GM18526 (cell line): Measurements from ENCODE around the gene ETDC.

Experiments
- POLR2A ChIP-seq: IDR thresholded peaks from 3 replicates; pipeline ENCODE4 v1.6.1; 2011; ENCODE audit not compliant: insufficient read length; ENCODE audit errors: extremely low read depth

Gene ETDC

DNA sequence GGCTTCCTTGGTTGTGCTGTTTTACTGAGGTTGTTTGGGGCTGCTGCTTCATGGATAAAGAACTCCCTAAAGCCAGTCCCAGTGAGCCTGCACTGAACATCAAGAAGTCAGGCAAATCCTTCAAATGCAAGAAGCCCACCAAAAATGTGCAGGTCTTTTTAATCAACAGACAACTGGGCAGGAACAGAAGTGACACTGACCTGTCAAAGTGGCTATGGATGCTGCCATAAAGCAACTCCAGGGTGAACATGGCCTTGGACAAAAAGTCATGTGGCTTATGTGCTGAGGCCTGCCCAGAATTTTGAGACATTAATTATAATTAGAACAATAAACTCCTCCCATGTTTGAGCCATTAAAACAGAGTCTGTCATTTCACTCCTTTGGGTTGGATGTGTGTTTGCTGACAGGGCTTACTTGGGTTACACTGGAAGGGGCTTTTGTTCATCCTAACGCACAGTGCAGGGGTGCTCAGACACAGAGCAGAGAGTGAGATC, at the start of gene ETDC:
Gene ETDC, plus strand, starts transcription at position 51 of the 494 bp plus-strand sequence. Its CDS starts 0 bp downstream, at position 51.
- no peak for TF ChIP-seq POLR2A

DNA sequence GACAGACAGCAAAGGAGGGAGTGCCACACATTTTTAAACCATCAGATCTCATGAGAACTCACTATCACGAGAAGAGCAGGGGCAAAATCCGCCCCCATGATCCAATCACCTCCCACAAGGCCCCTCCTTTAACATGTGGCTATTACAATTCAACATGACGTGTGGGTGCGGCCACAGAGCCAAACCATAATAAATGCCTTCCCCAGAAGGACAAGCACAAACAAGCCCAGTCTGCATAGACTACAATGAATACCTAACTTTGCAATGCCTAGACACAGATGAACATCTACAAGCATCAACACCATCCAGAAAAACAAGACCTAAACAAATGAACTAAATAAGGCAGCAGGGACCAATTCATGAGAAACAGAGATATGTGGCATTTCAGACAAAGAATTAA, 45.1 kb upstream of the ETDC start:
- TF ChIP-seq POLR2A = no peak

- no peak for TF ChIP-seq POLR2A
Observed at GRCh38 chrX:135273162-135273561, 36.1 kb upstream of the ETDC start.

- no peak for TF ChIP-seq POLR2A
Observed at GRCh38 chrX:135275973-135276372, 33.3 kb upstream of the ETDC start.

DNA sequence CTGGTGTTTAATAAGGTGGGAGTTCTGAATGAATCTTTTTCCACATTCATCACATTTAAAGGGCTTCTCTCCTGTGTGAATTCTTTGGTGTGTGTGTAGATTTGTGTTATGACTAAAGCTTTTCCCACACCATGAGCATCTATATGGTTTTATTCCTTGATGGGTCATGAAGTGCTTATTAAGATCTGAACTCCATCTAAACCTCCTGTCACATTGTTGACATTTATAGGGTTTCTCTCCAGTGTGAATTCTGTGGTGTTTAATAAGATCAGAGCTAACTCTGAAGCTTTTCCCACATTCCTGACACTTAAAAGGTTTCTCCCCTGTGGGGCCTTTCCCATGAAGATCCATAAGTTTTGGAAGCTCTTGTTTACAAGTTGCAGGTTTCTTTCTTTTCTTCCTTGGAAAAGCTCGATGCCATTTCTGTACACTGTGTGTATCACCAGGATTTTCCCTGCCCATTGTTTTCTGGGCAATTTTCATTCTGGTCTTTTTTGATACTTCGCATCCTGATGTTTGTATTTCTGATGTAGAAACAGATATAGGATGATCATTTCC, 21.9 kb upstream of the ETDC start:
- no peak for TF ChIP-seq POLR2A

GRCh38 chrX:135295238-135295943, 13.9 kb upstream of the ETDC start:
- no peak for TF ChIP-seq POLR2A

GRCh38 chrX:135295944-135296305, 13.4 kb upstream of the ETDC start:
- TF ChIP-seq POLR2A = no peak

DNA sequence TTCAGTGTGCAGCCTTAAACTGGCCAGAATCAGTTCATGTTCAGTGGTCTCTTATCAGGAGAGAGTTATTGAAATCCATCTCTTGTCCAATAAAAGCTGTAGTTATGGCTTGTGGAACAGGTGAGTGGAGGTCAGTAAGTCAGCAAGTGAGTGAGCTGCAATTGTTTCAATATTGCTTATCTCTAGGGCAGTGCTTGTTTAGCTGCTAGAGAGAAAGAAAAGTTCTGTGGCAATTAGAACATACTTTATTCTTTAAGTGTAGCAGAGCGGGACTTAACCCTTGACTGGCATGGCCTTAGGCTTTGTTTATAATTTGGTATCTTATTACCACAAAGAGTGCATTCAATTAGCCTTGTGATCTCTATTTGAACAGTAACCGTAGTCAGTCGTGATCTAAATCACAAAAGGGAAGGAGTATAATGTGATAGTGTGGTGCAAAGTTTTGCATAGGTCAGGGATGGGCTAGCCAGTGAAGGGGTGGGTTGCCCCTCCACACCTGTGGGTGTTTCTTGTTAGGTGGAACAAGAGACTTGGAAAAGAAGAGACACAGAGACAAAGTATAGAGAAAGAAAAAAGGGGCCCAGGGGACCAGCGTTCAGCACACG, 6.9 kb upstream of the ETDC start:
- no peak for TF ChIP-seq POLR2A

- TF ChIP-seq POLR2A = no peak
Observed at GRCh38 chrX:135304741-135305140, 4.5 kb upstream of the ETDC start.

DNA sequence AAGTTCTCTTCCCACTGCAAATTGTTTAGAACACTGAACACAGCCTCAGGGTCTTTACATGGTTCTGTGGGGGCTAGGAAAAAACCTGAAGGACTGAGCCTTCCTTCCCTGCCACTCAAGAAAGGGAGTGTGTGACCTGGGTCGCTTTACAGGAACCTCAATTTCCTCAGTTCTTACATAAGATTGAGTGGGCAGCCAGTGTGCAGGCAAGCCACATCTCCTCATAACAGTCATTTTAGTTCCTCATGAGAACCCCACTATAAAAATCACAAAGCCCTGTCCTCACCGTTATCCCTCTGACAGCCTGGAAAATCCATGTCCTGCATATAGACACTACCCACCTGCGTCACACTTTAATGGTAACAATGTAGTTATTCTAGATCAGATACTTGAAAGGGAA, 2.1 kb upstream of the ETDC start:
- no peak for TF ChIP-seq POLR2A

- TF ChIP-seq POLR2A = no peak
Observed at GRCh38 chrX:135308345-135308855, 880 bp upstream of the ETDC start.

DNA sequence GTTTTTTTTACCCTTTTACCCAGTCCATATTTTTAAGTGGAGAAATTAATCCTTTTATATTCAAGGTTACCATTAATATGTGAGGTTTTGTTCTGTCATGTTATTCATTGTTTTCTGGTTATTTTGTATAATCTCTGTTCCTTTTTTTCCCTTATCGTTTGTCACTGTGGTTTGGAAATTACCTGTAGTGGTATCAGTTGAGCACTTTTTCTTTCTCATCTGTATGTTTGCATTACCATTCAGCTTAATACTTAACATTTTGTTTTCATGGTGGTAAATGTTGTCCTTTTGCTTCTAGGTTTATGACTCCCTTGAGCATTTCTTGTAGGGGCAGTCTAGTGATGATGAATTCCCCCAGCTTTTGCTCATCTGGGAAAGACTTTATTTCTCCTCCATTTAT, 6.6 kb downstream of the ETDC start:
- TF ChIP-seq POLR2A = no peak

- no peak for TF ChIP-seq POLR2A
Observed at GRCh38 chrX:135324463-135324862, 15.2 kb downstream of the ETDC start.

DNA sequence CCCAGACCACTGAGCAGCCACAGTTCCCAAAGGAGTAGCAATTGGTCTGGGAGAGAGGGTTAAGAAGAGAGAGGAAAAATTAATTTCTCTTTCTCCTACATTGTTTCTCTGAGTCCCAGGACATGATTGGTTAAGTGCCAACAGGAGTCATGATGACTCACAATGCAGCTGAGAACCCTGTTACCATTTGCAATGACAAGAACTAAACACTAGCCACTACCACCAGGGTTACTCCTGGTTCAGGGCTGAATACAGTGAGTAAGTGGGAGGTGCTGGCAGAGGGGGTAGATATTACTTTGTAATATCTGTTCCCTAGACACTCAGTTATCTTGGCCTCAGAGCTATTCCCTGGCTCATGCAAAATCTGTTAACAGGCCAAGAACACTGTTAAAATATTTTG, 18.0 kb downstream of the ETDC start:
- no peak for TF ChIP-seq POLR2A

DNA sequence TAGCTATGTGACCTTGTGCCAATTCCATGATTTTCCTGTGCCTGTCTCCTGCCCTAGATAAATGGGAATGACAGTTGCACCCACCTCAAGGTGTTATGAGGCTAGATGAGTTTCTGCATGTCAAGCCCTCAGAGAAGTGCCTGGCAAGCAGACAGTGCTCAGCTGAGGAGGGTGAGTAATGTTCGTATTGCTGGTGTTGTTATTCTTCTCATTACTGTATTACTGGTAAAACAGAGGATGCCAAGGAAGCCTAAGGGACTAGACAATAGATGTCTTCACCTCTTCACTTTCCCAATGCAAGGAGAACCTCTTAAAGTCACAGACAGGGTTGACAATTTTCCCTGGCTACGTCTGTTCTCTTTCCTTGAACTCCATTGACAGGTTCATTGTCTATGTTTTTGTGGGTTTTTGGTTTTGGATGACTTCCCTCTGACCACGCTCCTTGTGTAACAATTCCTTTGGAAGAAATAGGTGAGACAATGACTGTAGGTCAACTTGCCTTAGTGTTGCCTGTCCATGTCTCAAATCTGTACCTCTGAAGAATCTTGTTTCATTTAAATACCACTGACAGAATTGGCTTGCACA, 19.2 kb downstream of the ETDC start:
- no peak for TF ChIP-seq POLR2A

DNA sequence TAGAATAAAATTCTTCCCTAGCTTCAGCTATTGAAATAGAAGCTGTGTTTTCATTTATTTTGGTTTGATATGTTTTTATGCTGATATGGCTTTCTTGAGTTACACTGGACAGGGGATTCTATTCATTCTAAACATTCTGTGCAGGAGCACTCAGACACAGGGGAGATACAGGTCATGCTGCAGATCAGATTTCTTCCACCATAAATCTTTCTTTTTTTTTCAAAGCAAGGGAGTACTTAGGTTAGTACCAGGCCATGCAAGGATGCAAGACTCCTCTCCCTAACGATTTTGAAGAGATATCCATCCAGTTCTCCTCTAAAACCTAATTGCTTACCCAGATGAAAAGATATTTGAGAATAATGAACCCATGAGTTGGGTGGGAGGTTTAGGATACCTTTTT, 21.4 kb downstream of the ETDC start:
- no peak for TF ChIP-seq POLR2A
